H1 (cell line): Measurements from ENCODE around the gene DNAJC22. TPM values are rescaled to one million over a fixed set of nuclear protein-coding genes. Genes with fewer than 3 reads are reported as not detected.

Source experiments
- CTCF ChIA-PET: fragments of 300-600 bp; sonication (Branson Sonifier 250); formaldehyde crosslinking; loops from one replicate; lab custom pipeline; 2021; ENCODE audit not compliant: partially characterized antibody; lab: Charles Lee
- POLR2A ChIA-PET: fragments of 300-600 bp; sonication (Branson Sonifier 250); formaldehyde crosslinking; loops from one replicate; lab custom pipeline; 2021; ENCODE audit warnings: inconsistent platforms; ENCODE audit not compliant: partially characterized antibody; lab: Charles Lee
- DNase-seq, 2 experiments: peaks; one replicate each; pipeline versions ENCODE4 v3.0.0 to v3.0.0-alpha.2; 2010 to 2022; ENCODE audit warnings: low spot score in 2 of 2, low read depth in 1 of 2, mixed read lengths in 1 of 2
- FAIRE-seq: peaks from 2 replicates; lab custom pipeline; 2011; peaks lifted over from hg19 to GRCh38; lab: Jason Lieb, UNC
- H2AFZ ChIP-seq: 2 replicates; pipeline ENCODE4 v1.8.1; 2012; ENCODE audit warnings: low read length, inconsistent platforms
- H2AK5ac ChIP-seq: 2 replicates; pipeline ENCODE4 v1.6.1; 2013; ENCODE audit warnings: low read depth, low read length
- H2BK120ac ChIP-seq: replicated peaks from 2 replicates; pipeline ENCODE3; 2013; ENCODE audit warnings: low read depth, low read length, inconsistent platforms
- H2BK12ac ChIP-seq: 2 replicates; pipeline ENCODE4 v1.6.1; 2013; ENCODE audit warnings: low read depth, low read length
- H2BK15ac ChIP-seq: 2 replicates; pipeline ENCODE4 v1.6.1; 2013; ENCODE audit warnings: low read length
- H2BK20ac ChIP-seq: 2 replicates; pipeline ENCODE4 v1.6.1; 2013; ENCODE audit warnings: low read length
- H2BK5ac ChIP-seq: 2 replicates; pipeline ENCODE4 v1.6.1; 2013; ENCODE audit warnings: low read depth, low read length
- H3K14ac ChIP-seq: 2 replicates; pipeline ENCODE4 v1.6.1; 2013; ENCODE audit warnings: inconsistent platforms; ENCODE audit not compliant: insufficient read length
- H3K18ac ChIP-seq: 2 replicates; pipeline ENCODE4 v1.6.1; 2013; ENCODE audit warnings: low read length; ENCODE audit errors: extremely low read depth
- H3K23ac ChIP-seq: 2 replicates; pipeline ENCODE4 v1.6.1; 2013; ENCODE audit warnings: inconsistent platforms; ENCODE audit not compliant: insufficient read length
- H3K23me2 ChIP-seq: 2 replicates; pipeline ENCODE4 v1.6.1; 2013; ENCODE audit warnings: low read depth, low read length
- H3K27ac ChIP-seq: 2 replicates; pipeline ENCODE4 v1.6.1; 2011; ENCODE audit warnings: low read depth, low read length, inconsistent platforms
- H3K27me3 ChIP-seq, 4 experiments: replicated peaks in 1 of 4; 1 replicate in 1 of 4; 2 replicates in 3 of 4; pipeline versions ENCODE4 v1.6.1 to v1.8.1; 2011 to 2013; ENCODE audit warnings: low read length in 3 of 4, mild to moderate bottlenecking in 3 of 4, inconsistent platforms in 2 of 4, mixed read lengths in 2 of 4, moderate library complexity in 1 of 4; ENCODE audit not compliant: control insufficient read depth in 3 of 4, insufficient read depth in 3 of 4; ENCODE audit errors: extremely low read depth in 1 of 4
- H3K36me3 ChIP-seq, 4 experiments: 2 replicates each; pipeline versions ENCODE4 v1.6.1 to v1.8.1; 2011 to 2013; ENCODE audit warnings: mild to moderate bottlenecking in 4 of 4, low read length in 3 of 4, moderate library complexity in 2 of 4, control low read depth in 1 of 4, inconsistent platforms in 1 of 4; ENCODE audit not compliant: insufficient read depth in 4 of 4, control insufficient read depth in 2 of 4
- H3K4ac ChIP-seq: replicated peaks from 2 replicates; pipeline ENCODE3; 2013; ENCODE audit warnings: low read length, low read depth, mixed read lengths, inconsistent platforms; ENCODE audit not compliant: insufficient read length
- H3K4me1 ChIP-seq, 4 experiments: replicated peaks in 1 of 4; 1 replicate in 1 of 4; 2 replicates in 3 of 4; pipeline versions ENCODE4 v1.6.1 to v1.8.1; 2011 to 2013; ENCODE audit warnings: low read length in 3 of 4, inconsistent platforms in 2 of 4, mixed read lengths in 1 of 4; ENCODE audit not compliant: insufficient read depth in 4 of 4, control insufficient read depth in 3 of 4
- H3K4me2 ChIP-seq, 2 experiments: 2 replicates each; pipeline versions ENCODE4 v1.6.1 to v1.8.1; 2011 to 2013; ENCODE audit warnings: low read depth in 2 of 2, low read length in 2 of 2, control low read depth in 1 of 2, inconsistent platforms in 1 of 2, mild to moderate bottlenecking in 1 of 2; ENCODE audit not compliant: insufficient read depth in 1 of 2
- H3K4me3 ChIP-seq, 4 experiments: fragments of 200-600, 300-600 bp in 1 of 4; sonication (generic), shearing (Covaris generic), sonication (Bioruptor Twin) in 1 of 4; 2 replicates each; pipeline versions ENCODE4 v1.5.1 to v1.8.1; 2011 to 2016; ENCODE audit warnings: low read length in 4 of 4, low read depth in 3 of 4, control low read depth in 2 of 4, inconsistent platforms in 2 of 4, mild to moderate bottlenecking in 2 of 4, mixed read lengths in 1 of 4, moderate library complexity in 1 of 4; ENCODE audit not compliant: insufficient read depth in 2 of 4; ENCODE audit errors: extremely low read depth in 1 of 4
- H3K56ac ChIP-seq: replicated peaks from 2 replicates; pipeline ENCODE3; 2013; ENCODE audit warnings: low read depth, mild to moderate bottlenecking, mixed read lengths, low read length, inconsistent platforms; ENCODE audit not compliant: insufficient read length
- H3K79me1 ChIP-seq: 2 replicates; pipeline ENCODE4 v1.6.1; 2013; ENCODE audit warnings: low read depth, low read length, control low read depth
- H3K79me2 ChIP-seq, 2 experiments: 2 replicates each; pipeline versions ENCODE4 v1.6.1 to v1.8.1; 2012 to 2013; ENCODE audit warnings: low read length in 2 of 2, mild to moderate bottlenecking in 2 of 2, inconsistent platforms in 1 of 2; ENCODE audit not compliant: insufficient read depth in 2 of 2, control insufficient read depth in 1 of 2
- H3K9ac ChIP-seq, 4 experiments: replicated peaks in 1 of 4; 1 replicate in 1 of 4; 2 replicates in 3 of 4; pipeline versions ENCODE4 v1.6.1 to v1.8.1; 2011 to 2013; ENCODE audit warnings: low read depth in 3 of 4, low read length in 3 of 4, control low read depth in 2 of 4, mild to moderate bottlenecking in 2 of 4, moderate library complexity in 2 of 4, inconsistent platforms in 1 of 4; ENCODE audit errors: extremely low read depth in 1 of 4
- H3K9me3 ChIP-seq, 2 experiments: 2 replicates each; pipeline versions ENCODE4 v1.6.1 to v1.8.1; 2012 to 2013; ENCODE audit warnings: mild to moderate bottlenecking in 2 of 2, moderate library complexity in 2 of 2, control low read depth in 1 of 2, inconsistent platforms in 1 of 2, low read depth in 1 of 2, low read length in 1 of 2, mixed read lengths in 1 of 2; ENCODE audit not compliant: insufficient read depth in 2 of 2
- H4K20me1 ChIP-seq, 2 experiments: replicated peaks in 1 of 2; 2 replicates each; pipeline versions ENCODE3 to v1.8.1; 2011 to 2013; ENCODE audit warnings: inconsistent platforms in 2 of 2, low read length in 2 of 2, mild to moderate bottlenecking in 1 of 2; ENCODE audit not compliant: insufficient read depth in 2 of 2, control insufficient read depth in 1 of 2
- H4K5ac ChIP-seq: 2 replicates; pipeline ENCODE4 v1.6.1; 2013; ENCODE audit warnings: low read length, low read depth, mixed read lengths, inconsistent platforms; ENCODE audit not compliant: insufficient read length
- H4K8ac ChIP-seq: 2 replicates; pipeline ENCODE4 v1.8.0; 2013; ENCODE audit warnings: mild to moderate bottlenecking, moderate library complexity, low read length, inconsistent platforms; ENCODE audit not compliant: insufficient read depth; ENCODE audit errors: extremely low read depth
- H4K91ac ChIP-seq: replicated peaks from 2 replicates; pipeline ENCODE3; 2013; ENCODE audit warnings: low read length, mixed read lengths, inconsistent platforms; ENCODE audit not compliant: insufficient read length
- EGR1 ChIP-seq: IDR thresholded peaks from 2 replicates; pipeline ENCODE4 v1.6.1; 2011; ENCODE audit warnings: low read depth, low read length, borderline replicate concordance
- KDM4A ChIP-seq: IDR thresholded peaks from one replicate; pipeline ENCODE4 v1.7.1; 2012; ENCODE audit warnings: low read depth, mild to moderate bottlenecking, moderate library complexity, low read length, inconsistent platforms; ENCODE audit not compliant: severe bottlenecking
- POLR2A ChIP-seq, 2 experiments: IDR thresholded peaks; 1 replicate in 1 of 2; 2 replicates in 1 of 2; pipeline ENCODE4 v1.6.1; 2011; ENCODE audit warnings: low read depth in 2 of 2, low read length in 2 of 2, mild to moderate bottlenecking in 2 of 2; ENCODE audit errors: control extremely low read depth in 1 of 2
- SIN3A ChIP-seq, 2 experiments: IDR thresholded peaks in 1 of 2; conservative IDR thresholded peaks in 1 of 2; 2 replicates each; pipeline ENCODE4 v1.6.1; 2011 to 2012; ENCODE audit warnings: low read length in 2 of 2, improper control_type of control experiment in 1 of 2, low read depth in 1 of 2, mild to moderate bottlenecking in 1 of 2
- TBP ChIP-seq: IDR thresholded peaks from 2 replicates; pipeline ENCODE4 v1.6.1; 2011; ENCODE audit warnings: low read depth, low read length, improper control_type of control experiment
- whole genome bisulfite sequencing, 2 experiments: shearing (Covaris generic) in 1 of 2; methylation state at CpG; one replicate each; pipeline versions ENCODE4 v1.1.6 to v1.1.7; 2013 to 2015; ENCODE audit warnings: low lambda C conversion rate in 2 of 2, mixed read lengths in 2 of 2, inconsistent platforms in 1 of 2, low coverage in 1 of 2, missing lambda C conversion rate in 1 of 2; ENCODE audit not compliant: insufficient replicate concordance in 2 of 2, insufficient coverage in 1 of 2, insufficient read length in 1 of 2; ENCODE audit errors: extremely low coverage in 1 of 2, missing lambda C conversion rate in 1 of 2; 5-methylcytosine and 5-hydroxymethylcytosine counted together
- polyA plus RNA-seq, 7 experiments: library from polyadenylated mRNA; depleted of rRNA in 3 of 7; stranded (reverse) in 5 of 7; unstranded in 2 of 7; fragments of >200 nt in 5 of 7; fragments of 200-250 nt in 2 of 7; gene quantifications; 1 replicate in 5 of 7; 2 replicates in 1 of 7; 4 replicates in 1 of 7; pipeline versions ENCODE4 v1.2.1 to v1.2.3, GENCODE V29; 2011 to 2013; ENCODE audit warnings: missing spikeins in 2 of 7, mixed read lengths in 2 of 7
- total RNA-seq: library from RNA; stranded (reverse); fragmentation: NEBNext Ultra II Directional; extraction: Animal tissue kit (Norgen Biotek cat#: 25700); gene quantifications from 2 replicates; pipeline ENCODE4 v1.2.1, GENCODE V29; 2021

Gene DNAJC22
- total and polyA plus RNA-seq, 2 of the 8 experiments (the other 6 are each of a cell fraction or from before 2014, with no cell fraction given), result 0.20 to 0.39 TPM

DNA sequence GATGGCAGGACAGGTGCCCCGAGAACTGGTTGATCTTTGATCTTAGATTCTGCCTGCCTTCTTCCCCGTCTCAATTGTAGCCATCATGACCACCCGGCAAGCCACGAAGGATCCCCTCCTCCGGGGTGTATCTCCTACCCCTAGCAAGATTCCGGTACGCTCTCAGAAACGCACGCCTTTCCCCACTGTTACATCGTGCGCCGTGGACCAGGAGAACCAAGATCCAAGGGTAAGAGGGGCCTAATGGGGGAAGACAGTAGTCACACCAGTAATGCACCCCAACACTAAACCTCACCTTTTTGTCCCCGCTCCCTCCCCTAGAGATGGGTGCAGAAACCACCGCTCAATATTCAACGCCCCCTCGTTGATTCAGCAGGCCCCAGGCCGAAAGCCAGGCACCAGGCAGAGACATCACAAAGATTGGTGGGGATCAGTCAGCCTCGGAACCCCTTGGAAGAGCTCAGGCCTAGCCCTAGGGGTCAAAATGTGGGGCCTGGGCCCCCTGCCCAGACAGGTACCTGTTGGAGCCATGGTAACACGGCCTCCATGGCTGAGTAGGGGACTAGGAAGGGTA lies 23.1 kb upstream of the DNAJC22 start:
- Histone ChIP-seq H4K8ac (no peak overlapping the region; the same call in 1 of the 2 replicates), H3K14ac (no peak overlapping the region), H3K36me3 (peaks cover 0 to 21% (median 10%) of the 10 kb centered on the region in 4 experiments; a peak in 6 of 8 replicates), H3K4me1 (peaks cover 4 to 13% (median 6%) of the 10 kb centered on the region in 4 experiments; a peak in 6 of 7 replicates), H3K9ac (peak overlapping the region; percentile 76 to 94 (median 82)), H3K27ac (peak overlapping the region; percentile 66), H3K4ac (no peak overlapping the region), H2BK5ac (peak overlapping the region; percentile 18; the same call in 1 of the 2 replicates), H2BK12ac (no peak overlapping the region), H4K91ac (no peak overlapping the region), H3K9me3 (no peaks in the 10 kb centered on the region), H3K27me3 (no peaks in the 10 kb centered on the region), H3K79me2 (peaks cover 0 to 6% of the 10 kb centered on the region in 2 experiments; a peak in 1 of 4 replicates), H4K20me1 (no peaks in the 10 kb centered on the region), H3K79me1 (no peaks in the 10 kb centered on the region; the same call in 1 of the 2 replicates), H3K18ac (peak overlapping the region; percentile 48; the same call in 1 of the 2 replicates), H2AK5ac (no peak overlapping the region), H3K4me2 (peak overlapping the region; percentile 98 to 100), H2BK15ac (no peak overlapping the region), H3K23ac (no peak overlapping the region), H2BK20ac (no peak overlapping the region), H2BK120ac (no peak overlapping the region), H3K23me2 (peaks cover 7% of the 10 kb centered on the region; the same call in 1 of the 2 replicates), H4K5ac (peak overlapping the region; percentile 72), H2AFZ (peak overlapping the region; percentile 95), H3K4me3 (peak overlapping the region; percentile 87 to 96 (median 90)), H3K56ac (peak overlapping the region; percentile 89)
- no peak for FAIRE-seq
- WGBS, 2 experiments, result 19% methylated on average over 19 of the region's 19 CpGs; no CpG with 5 or more reads in 1 of the 2 experiments
- TF ChIP-seq SIN3A (conservative IDR thresholded peaks at IDR 0.05 in 1 of 2, IDR thresholded peaks at IDR 0.05 in 1 of 2; ENCODE audit: low read depth in 1 of 2, low read length in 2 of 2), result 0 out of 4 replicates have a peak, but pooled peaks of 1 of the 2 experiments have one; percentile 9
- 0 out of 3 replicates have a peak, but pooled peaks of 1 of the 2 experiments have one; percentile 2 for TF ChIP-seq POLR2A (IDR thresholded peaks at IDR 0.05; ENCODE audit: control extremely low read depth in 1 of 2, low read depth in 2 of 2, low read length in 2 of 2)
- TF ChIP-seq TBP, result no peak
- no peak for TF ChIP-seq EGR1
- TF ChIP-seq KDM4A, result peak; percentile 31
- ChIA-PET CTCF (interaction anchor here (1.1 to 9.2 kb wide), 13 partner anchors 9 to 260 kb away, joined by 3 to 76 read pairs (median 5); partner anchors contain the start of genes C1QL4, DNAJC22 and PRPH), POLR2A (interaction anchor here (0.8 to 4.6 kb wide), 11 partner anchors 10 to 349 kb away, joined by 3 to 37 read pairs (median 4); partner anchors contain the start of genes DNAJC22 and PRPH)
- DNase-seq, result no peak
